GM12872 (cell line): ENCODE results near the gene FHL3.

Experiments
- CTCF ChIP-seq: IDR thresholded peaks from 3 replicates; pipeline ENCODE4 v1.5.1; 2011; ENCODE audit warnings: low read depth, mild to moderate bottlenecking, low read length, moderate library complexity; ENCODE audit not compliant: insufficient read depth

The FHL3 gene

DNA sequence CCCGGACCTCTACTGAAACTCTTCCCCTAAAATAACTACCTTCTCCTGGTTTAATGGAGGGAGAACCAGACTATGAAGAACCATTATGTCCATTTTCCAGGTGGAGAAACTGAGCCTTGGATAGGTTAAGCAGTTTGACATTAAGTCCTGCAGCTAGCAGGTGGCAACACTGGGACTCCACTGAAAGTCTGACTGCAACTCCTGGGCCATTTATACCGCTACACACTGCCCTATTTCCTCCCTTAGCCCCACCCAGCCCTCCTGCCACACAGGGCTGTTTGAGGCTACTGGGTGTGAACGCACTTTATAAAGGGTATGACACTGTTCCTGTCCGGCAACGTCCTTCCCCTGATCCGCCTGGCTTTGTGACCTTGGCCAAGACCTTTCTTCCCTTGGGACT lies 58.0 kb downstream of the FHL3 start:
- no peak for TF ChIP-seq CTCF
